D721Med (cell line): Measurements from ENCODE around the gene PHACTR3.

Source experiments
- DNase-seq: peaks from one replicate; pipeline ENCODE4 v3.0.0; 2011; ENCODE audit warnings: low spot score; ENCODE audit not compliant: insufficient read length
- FAIRE-seq: peaks from 2 replicates; lab custom pipeline; 2011; peaks lifted over from hg19 to GRCh38; lab: Jason Lieb, UNC
- TF ChIP-seq, protein P1 (sequence below): IDR thresholded peaks from 2 replicates; pipeline ENCODE4 v1.5.1; 2012; ENCODE audit warnings: mild to moderate bottlenecking, control low read depth; ENCODE audit not compliant: insufficient read depth; ENCODE audit errors: missing control alignments

Gene PHACTR3

DNA sequence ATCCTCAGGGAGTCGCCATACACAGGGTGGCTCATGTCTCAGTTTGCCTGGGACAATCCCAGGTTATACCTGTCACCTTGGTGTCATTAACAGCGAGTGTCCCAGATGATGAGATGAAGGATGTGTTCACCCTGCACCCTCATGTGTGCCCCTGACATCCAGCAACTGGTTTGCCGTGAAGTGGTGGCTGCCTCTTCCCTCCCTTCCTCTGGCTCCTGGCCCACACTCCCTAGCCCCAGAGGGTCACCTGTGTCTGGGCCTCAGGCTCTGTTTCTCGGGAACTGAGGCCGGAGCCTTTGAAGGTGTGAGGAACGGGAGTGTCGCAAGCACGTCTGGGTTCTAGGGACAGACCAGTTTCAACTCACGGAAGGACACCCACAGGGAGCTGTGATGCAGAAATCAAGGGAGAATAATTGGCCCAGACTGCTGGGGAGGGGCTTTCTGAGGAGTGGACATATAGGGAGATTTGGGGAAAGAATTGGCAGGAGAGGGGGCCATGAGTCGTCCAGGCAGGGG, 35.8 kb upstream of the PHACTR3 start:
- TF ChIP-seq, protein P1, sequence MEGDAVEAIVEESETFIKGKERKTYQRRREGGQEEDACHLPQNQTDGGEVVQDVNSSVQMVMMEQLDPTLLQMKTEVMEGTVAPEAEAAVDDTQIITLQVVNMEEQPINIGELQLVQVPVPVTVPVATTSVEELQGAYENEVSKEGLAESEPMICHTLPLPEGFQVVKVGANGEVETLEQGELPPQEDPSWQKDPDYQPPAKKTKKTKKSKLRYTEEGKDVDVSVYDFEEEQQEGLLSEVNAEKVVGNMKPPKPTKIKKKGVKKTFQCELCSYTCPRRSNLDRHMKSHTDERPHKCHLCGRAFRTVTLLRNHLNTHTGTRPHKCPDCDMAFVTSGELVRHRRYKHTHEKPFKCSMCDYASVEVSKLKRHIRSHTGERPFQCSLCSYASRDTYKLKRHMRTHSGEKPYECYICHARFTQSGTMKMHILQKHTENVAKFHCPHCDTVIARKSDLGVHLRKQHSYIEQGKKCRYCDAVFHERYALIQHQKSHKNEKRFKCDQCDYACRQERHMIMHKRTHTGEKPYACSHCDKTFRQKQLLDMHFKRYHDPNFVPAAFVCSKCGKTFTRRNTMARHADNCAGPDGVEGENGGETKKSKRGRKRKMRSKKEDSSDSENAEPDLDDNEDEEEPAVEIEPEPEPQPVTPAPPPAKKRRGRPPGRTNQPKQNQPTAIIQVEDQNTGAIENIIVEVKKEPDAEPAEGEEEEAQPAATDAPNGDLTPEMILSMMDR: no peak
- DNase-seq (no peak), FAIRE-seq (no peak)

DNA sequence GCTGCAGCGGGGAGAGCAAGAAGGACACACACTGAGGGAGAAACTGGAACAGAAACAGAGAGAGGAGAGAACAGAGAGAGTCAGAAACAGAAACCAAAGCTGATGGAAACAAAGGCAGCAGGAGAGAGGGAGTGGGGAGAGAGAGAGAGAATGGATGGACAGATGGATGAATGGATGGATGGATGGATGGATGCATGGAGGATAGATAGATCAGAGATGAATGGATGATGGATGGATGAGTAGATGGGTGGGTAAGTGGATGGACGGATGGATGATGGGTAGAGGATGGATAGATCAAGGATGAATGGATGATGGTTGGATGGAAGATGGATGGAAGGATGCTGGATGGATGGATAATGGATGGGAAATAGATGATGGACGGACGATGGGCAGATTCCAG, 35.0 kb upstream of the PHACTR3 start:
- DNase-seq: no peak
- FAIRE-seq: no peak
- TF ChIP-seq, protein P1: no peak

DNA sequence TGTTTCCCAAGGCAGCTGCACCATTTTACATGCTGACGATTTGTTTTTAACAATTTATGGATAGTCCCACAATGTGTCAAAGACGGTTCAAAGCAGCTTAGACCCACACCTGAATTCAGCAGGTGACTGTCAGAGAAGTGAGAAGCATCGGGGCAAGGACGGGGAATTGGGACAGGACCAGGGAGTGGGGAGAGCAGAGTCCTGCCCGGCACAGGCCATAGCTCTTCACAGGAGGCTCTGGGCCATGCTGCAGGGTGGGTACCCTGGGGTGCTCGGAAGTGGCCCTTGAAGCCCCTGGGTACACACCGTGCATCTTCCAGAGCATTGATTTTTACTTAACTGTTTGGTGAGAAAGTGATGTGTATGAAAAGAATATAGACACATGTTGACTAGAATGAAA, 33.2 kb upstream of the PHACTR3 start:
- TF ChIP-seq, protein P1: no peak
- DNase-seq (no peak), FAIRE-seq (no peak)

DNA sequence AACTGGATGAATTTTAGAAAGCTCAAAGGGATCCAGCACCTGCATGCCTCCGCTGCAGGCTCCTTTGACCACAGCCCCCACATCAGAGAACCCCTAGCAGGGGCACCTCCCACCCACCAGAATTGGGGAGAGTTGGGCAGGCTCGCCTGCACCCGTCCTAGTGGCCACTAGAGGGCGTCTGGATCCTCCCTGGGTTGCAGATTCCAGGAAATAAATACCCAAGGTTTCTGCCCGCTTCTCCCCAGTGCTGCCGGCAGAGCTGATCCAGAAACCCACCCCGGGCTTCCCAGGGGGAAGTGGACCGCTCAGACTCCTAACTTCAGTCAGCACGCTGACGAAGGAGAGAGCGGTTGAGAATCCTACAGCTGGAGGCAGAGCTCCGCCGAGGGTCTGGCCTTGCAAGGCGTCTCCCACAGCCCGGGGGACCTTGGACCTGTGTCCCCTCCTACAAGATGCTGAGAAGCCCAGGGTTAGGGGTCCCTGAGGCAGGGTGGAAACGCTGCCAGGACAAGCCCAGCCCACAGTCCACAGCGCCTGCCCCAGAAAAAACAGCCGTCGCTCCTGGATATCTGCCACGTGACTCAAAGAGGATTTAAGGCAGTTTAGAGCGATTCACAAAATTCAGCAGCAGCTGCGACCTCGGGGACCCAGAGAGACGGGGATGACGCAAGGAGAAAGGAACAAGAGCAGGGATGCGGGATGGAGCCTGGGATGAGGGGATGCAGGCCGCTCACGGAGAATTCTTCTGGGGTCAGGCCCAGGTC, 32.6 kb upstream of the PHACTR3 start:
- DNase-seq (peak; percentile 69), FAIRE-seq (no peak)

DNA sequence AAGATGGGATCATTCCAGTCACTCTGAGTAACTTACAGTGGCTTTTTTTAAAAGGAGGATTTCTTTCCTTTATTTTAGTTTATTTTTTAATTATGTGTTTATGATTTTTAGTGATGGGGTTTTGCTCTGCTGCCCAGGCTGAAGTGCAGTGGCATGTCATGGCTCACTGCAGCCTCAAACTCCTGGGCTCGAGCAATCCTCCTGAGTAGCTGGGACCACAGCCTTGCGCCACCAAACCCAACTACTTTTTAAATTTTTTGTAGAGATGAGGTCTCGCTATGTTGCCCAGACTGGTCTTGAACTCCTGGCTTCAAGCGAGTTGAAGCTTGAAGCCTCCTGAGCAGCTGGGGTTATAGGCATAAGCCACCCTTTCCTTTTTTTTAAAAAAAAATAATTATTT, 31.8 kb upstream of the PHACTR3 start:
- DNase-seq (no peak), FAIRE-seq (no peak)
- TF ChIP-seq, protein P1: no peak

More for the DNA sequence above, 32.6 kb upstream of the PHACTR3 start:
- TF ChIP-seq, protein P1: peak; percentile 83

DNA sequence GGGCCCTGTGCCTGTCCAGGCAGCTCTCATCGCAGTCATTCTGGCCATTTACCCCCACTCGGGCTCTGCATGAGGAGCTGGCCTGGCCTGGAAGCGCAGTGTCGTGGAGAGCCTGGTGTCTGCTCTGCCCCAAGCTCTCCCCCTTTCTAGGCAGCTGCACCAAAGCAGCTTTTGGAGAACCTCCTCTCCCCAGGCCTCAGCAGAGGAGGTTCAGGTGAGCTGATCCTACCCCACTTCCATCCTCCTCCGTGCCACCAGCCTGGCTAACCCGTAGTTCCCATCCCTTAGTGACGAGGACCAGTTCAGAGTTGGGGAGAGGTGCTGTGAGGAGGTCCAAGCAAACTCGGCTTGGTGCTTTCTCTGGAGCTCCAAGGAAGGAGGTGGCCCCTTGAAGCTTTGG, 30.5 kb upstream of the PHACTR3 start:
- TF ChIP-seq, protein P1: no peak
- FAIRE-seq (no peak), DNase-seq (no peak)

DNA sequence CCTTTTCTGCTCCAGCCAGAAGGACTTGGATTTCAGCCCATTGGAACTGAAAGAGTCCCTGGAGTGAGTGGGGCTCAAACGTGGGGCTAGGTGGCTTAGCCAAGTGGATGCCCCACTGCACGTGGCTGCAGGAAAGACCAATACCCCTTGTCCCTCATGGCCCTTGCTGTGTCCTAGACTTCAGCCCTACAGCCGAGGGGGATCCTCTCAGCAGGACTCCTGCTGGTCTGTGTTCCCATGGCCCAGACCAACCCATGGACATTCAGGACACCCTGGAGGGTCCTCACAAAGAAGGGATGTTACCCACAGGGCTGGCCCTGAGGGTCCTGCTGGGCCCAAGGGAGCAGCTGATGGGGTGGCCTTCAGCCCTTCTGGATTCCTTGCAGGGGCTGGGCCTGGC, 30.0 kb upstream of the PHACTR3 start:
- DNase-seq: no peak
- FAIRE-seq: no peak
- TF ChIP-seq, protein P1: no peak
